Measurements from ENCODE around the gene SEC22C. TPM values are rescaled to one million over a fixed set of nuclear protein-coding genes. Genes with fewer than 3 reads are reported as not detected.

The SEC22C gene
- total and polyA plus RNA-seq, 2 donors (not counting 1 experiment from before 2014, with no cell fraction given), result 19.2 to 44.8 TPM

GRCh38 chr3:42518800-42519567 lies 62.8 kb downstream of the SEC22C start:
- Mint-ChIP-seq H3K4me3 (no peak overlapping the region), H3K9me3 (ENCODE audit: insufficient read depth) (no peaks in the 10 kb centered on the region), H3K27me3 (no peaks in the 10 kb centered on the region), H3K4me1 (no peaks in the 10 kb centered on the region), H3K27ac (no peak overlapping the region)
- DNase-seq (no peak), ATAC-seq (ENCODE audit: low read depth) (no peak)
- H3K27ac ChIP-seq (ENCODE audit: low read length in 2 of 2), result no peak overlapping the region
- no peaks in the 10 kb centered on the region for H4K20me1 ChIP-seq (ENCODE audit: control insufficient read depth, insufficient read depth, low read length, poor library complexity, severe bottlenecking)
- H3K9me3 ChIP-seq (ENCODE audit: control extremely low read depth in 1 of 3, control insufficient read depth in 2 of 3, insufficient read depth in 1 of 3, low read length in 2 of 3), result no peaks in the 10 kb centered on the region
- no peak overlapping the region for H3K4me2 ChIP-seq (replicated peaks; ENCODE audit: low read depth, low read length, poor library complexity, severe bottlenecking)
- H3K4me3 ChIP-seq (ENCODE audit: control extremely low read depth in 1 of 5, extremely low read depth in 1 of 5, insufficient read depth in 1 of 5, low read depth in 2 of 5, low read length in 4 of 5), result no peak overlapping the region
- intact Hi-C loops (cut with micrococcal nuclease), result no loop called here
- H3K9ac ChIP-seq (ENCODE audit: low read length), result no peak overlapping the region
- H3K36me3 ChIP-seq (replicated peaks in 1 of 2; ENCODE audit: control extremely low read depth in 1 of 2, control insufficient read depth in 1 of 2, extremely low read depth in 1 of 2, insufficient read depth in 2 of 2, low read length in 1 of 2), result no peaks in the 10 kb centered on the region
- POLR2A ChIA-PET, result no interaction called here
- no peaks in the 10 kb centered on the region for H3K4me1 ChIP-seq (ENCODE audit: control insufficient read depth in 2 of 2, insufficient read depth in 2 of 2, low read length in 2 of 2)
- no peak overlapping the region for H2AFZ ChIP-seq (ENCODE audit: insufficient read depth, low read depth, low read length, poor library complexity, severe bottlenecking)
- WGBS (ENCODE audit: insufficient coverage), result no CpG with 5 or more reads among the region's 6 CpGs
- H3K79me2 ChIP-seq (ENCODE audit: control insufficient read depth, insufficient read depth, low read length), result no peaks in the 10 kb centered on the region
- TF ChIP-seq EZH2 (IDR thresholded peaks at IDR 0.05; ENCODE audit: borderline replicate concordance, insufficient read depth, low read depth, low read length, poor library complexity, severe bottlenecking) (no peak), CTCF (IDR thresholded peaks at IDR 0.05) (no peak)
- H3K27me3 ChIP-seq (replicated peaks in 1 of 4; ENCODE audit: control extremely low read depth in 1 of 4, control insufficient read depth in 3 of 4, insufficient read depth in 4 of 4, low read length in 3 of 4), result no peaks in the 10 kb centered on the region
- CTCF ChIA-PET, result interaction anchor here (1.3 to 1.5 kb wide), 2 partner anchors 10 to 29 kb away, joined by 3 to 4 read pairs; no protein-coding TSS in a partner anchor

- no peak for TF ChIP-seq CTCF (IDR thresholded peaks at IDR 0.05)
- no peak for TF ChIP-seq EZH2 (IDR thresholded peaks at IDR 0.05; ENCODE audit: borderline replicate concordance, insufficient read depth, low read depth, low read length, poor library complexity, severe bottlenecking)
- Histone ChIP-seq H3K4me1 (ENCODE audit: control insufficient read depth in 2 of 2, insufficient read depth in 2 of 2, low read length in 2 of 2) (peaks cover 1 to 2% of the 10 kb centered on the region in 2 donors), H2AFZ (ENCODE audit: insufficient read depth, low read depth, low read length, poor library complexity, severe bottlenecking) (no peak overlapping the region), H3K9me3 (ENCODE audit: control extremely low read depth in 1 of 3, control insufficient read depth in 2 of 3, insufficient read depth in 1 of 3, low read length in 2 of 3) (no peaks in the 10 kb centered on the region), H3K27ac (ENCODE audit: low read length in 2 of 2) (no peak overlapping the region), H3K79me2 (ENCODE audit: control insufficient read depth, insufficient read depth, low read length) (no peaks in the 10 kb centered on the region), H3K4me2 (replicated peaks; ENCODE audit: low read depth, low read length, poor library complexity, severe bottlenecking) (no peak overlapping the region), H3K4me3 (ENCODE audit: control extremely low read depth in 1 of 5, extremely low read depth in 1 of 5, insufficient read depth in 1 of 5, low read depth in 2 of 5, low read length in 4 of 5) (no peak overlapping the region), H4K20me1 (ENCODE audit: control insufficient read depth, insufficient read depth, low read length, poor library complexity, severe bottlenecking) (no peaks in the 10 kb centered on the region), H3K36me3 (replicated peaks in 1 of 2; ENCODE audit: control extremely low read depth in 1 of 2, control insufficient read depth in 1 of 2, extremely low read depth in 1 of 2, insufficient read depth in 2 of 2, low read length in 1 of 2) (no peaks in the 10 kb centered on the region), H3K9ac (ENCODE audit: low read length) (no peak overlapping the region), H3K27me3 (replicated peaks in 1 of 4; ENCODE audit: control extremely low read depth in 1 of 4, control insufficient read depth in 3 of 4, insufficient read depth in 4 of 4, low read length in 3 of 4) (no peaks in the 10 kb centered on the region)
- ChIA-PET POLR2A (no interaction called here), CTCF (interaction anchor here (1.1 kb wide), 1 partner anchor 21 kb away, joined by 3 read pairs; no protein-coding TSS in a partner anchor)
- Mint-ChIP-seq H3K27ac (no peak overlapping the region), H3K27me3 (no peaks in the 10 kb centered on the region), H3K9me3 (ENCODE audit: insufficient read depth) (no peaks in the 10 kb centered on the region), H3K4me3 (no peak overlapping the region), H3K4me1 (peaks cover under 1% of the 10 kb centered on the region)
- intact Hi-C loops (cut with micrococcal nuclease), result no loop called here
- ATAC-seq (ENCODE audit: low read depth), result no peak
- no peak for DNase-seq
- WGBS (ENCODE audit: insufficient coverage), result 86% methylated on average over 4 of the region's 4 CpGs
These were observed 64.7 kb downstream of the SEC22C start for GRCh38 chr3:42517117-42517516.

Data from B cell (primary cell).